SK-MEL-5 (cell line): ENCODE results near the gene TAOK1. TPM values are rescaled to one million over a fixed set of nuclear protein-coding genes. Genes with fewer than 3 reads are reported as not detected.
A peak's percentile ranks its signal among the peaks of the same experiment; 100 is the strongest.
"Not testable (repeated sequence)": the region's sequence is repeated elsewhere in the genome, so short reads cannot be mapped to it uniquely, and the experiment has no call there.

ENCODE experiments used
- DNase-seq: peaks from one replicate; pipeline ENCODE4 v3.0.0-alpha.2; 2016; ENCODE audit warnings: low read depth, low spot score
- in situ Hi-C: cut with HindIII; loops from 2 replicates; pipeline ENCODE4 v1.10.0; 2016; ENCODE audit warnings: low sequenced_read_pairs, high pct_unique_total_duplicates, low pct_unique_long_range_greater_than_20kb
- total RNA-seq: library from RNA; depleted of rRNA; stranded (reverse); fragments of >200 nt; shearing (Covaris generic); gene quantifications from 2 replicates; pipeline ENCODE4 v1.2.3, GENCODE V29; 2014

TAOK1 gene
- total RNA-seq, 1 experiment from 2014 or later = 37.3 TPM

DNA sequence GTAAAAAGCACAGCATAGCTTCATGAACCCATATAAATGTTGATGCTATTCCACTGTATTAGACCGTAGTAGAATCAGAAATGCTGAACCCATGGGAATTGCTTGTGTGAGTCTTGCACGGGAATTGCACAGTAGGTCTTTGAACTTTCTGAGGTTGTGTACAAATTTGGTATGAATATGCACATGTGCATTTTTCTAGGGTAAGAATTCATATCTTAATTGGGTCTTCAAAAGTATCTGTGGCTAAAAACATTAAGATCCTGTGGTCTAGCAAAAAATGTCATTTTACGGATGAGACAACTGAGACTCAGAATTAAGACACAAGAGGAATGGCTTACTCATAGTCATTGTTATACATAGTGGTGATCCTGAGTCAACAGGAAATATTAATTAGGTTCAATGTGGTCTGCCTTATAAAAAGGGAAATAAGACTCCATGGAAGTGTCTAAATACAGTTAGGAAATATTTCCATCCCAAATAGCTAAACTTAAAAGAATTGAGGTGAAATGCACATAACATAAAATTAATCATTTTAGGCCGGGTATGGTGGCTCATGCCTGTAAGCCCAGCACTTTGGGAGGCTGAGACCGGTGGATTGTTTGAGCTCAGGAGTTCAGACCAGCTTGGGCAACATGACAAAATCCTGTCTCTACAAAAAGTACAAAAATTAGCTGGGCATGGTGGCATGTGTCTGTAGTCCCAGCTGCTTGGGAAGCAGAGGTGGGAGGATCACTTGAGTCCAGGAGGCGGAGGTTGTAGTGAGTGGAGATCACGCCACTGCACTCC, 22.8 kb downstream of the TAOK1 start:
- in situ Hi-C loops = no loop called here
- DNase-seq = no peak

- DNase-seq = no peak
Measured at GRCh38 chr17:29420128-29420527, 30.0 kb downstream of the TAOK1 start.

DNA sequence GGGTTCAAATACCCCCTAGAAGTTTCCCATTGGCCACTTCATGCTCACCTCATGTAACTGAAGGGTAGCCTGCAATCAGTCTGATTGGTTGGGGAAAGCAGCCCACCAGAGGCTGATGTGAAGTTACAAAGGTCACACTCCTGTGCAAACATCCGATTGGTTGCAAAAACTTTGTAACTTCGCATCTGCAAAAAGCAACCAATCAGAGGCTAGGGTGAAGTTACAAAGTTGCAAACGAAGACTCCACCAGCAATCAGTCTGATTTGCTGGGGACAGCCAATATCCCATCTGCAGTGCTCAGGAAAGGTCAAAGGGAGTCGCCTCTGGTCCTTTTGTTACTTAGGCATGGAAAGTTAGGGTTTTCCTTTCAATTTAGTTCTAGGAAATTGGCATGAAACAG, 40.1 kb downstream of the TAOK1 start:
- in situ Hi-C loops = no loop called here
- no peak for DNase-seq

More at GRCh38 chr17:29420128-29420527, 30.0 kb downstream of the TAOK1 start:
- in situ Hi-C loops = no loop called here

DNA sequence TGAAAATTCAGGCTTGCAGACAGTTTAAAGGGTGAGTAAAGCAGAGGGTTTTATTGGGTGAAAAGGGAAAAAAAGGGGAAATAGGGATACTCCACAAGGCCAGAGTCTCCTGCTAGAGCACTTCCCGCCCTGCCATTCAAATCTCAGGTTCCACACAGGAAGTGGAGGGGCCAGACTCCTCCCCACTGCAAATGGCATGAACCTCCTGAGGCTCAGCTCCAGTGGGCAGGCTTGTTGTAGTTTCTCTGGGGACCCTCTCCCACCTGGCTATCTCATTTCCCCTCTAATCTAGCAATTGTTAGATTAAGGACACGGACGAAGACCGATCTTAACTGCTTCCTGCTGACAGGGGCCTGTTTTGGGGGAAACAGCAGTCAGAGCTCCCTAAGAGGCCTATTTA, 43.4 kb downstream of the TAOK1 start:
- in situ Hi-C loops = no loop called here
- DNase-seq = no peak

GRCh38 chr17:29434550-29434949, 44.4 kb downstream of the TAOK1 start:
- in situ Hi-C loops = no loop called here
- no peak for DNase-seq

DNA sequence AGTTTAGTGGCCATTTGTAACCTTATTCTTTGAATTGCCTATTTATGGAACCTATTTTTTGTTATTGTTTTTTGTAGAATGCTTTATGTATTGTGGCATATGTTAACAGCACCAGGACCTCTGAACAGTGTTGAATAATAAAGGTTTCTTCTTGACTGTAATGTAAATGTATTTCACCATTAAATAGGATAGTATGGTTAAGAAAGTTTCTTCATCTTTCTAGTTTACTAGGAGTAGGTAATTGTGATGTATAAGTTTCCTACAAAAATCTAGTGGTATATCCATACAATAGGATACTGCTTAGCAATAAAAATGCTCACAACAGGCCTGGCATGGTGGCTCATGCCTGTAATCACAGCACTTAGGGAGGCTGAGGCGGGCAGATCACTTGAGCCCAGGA, 52.3 kb downstream of the TAOK1 start:
- in situ Hi-C loops = no loop called here

DNA sequence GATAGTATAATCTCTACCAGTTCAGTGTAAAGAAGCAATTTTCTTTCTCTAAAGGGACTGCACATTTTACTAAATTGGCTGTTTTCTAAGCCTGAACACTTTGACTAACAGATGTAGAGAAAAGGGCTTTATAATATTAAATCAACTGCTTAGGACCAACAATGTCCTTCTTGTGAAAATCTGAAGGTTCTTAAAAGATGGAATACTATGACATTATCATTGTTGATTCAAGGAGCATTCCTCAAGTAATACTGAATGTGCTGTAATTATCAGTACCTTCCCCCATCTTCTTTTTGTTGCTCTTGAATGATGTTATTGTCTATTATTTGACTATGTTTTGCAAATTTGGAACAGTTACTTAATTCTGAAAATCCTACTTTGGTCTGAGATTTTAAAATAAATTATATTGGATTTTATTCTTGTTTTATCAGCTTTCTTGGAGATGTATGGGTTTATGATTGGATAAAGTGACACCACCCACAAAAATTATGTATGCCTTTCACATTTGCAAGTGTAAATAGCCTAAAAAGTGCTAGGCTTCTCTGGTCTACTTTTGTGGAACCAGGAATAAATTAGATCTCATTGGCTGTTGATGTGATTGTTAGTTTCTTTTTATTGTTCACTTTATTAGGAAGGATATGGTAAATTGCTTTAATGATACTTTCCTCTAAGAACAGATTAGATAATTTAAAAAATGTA, 53.0 kb downstream of the TAOK1 start:
- DNase-seq = peak; percentile 15
- in situ Hi-C loops = no loop called here

More for the DNA sequence above, 52.3 kb downstream of the TAOK1 start:
- no peak for DNase-seq

DNA sequence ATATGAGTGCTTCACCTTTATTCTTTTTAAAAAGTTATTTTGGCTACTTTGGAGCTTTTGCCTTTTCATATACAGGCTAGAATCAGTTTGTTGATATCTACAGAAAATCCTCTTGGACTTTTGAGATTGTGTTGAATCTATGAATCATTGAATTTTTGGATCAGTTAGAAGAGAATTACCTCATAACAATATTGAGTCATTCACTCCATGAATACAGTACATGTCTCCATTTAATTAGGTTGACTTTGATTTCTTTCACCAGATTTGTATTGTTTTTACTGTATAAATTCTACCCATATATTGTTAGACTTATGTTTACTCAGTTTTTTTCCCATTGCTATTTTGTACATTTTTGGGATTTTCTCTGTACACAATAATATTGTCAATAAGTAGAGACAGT, 54.4 kb downstream of the TAOK1 start:
- no peak for DNase-seq

DNA sequence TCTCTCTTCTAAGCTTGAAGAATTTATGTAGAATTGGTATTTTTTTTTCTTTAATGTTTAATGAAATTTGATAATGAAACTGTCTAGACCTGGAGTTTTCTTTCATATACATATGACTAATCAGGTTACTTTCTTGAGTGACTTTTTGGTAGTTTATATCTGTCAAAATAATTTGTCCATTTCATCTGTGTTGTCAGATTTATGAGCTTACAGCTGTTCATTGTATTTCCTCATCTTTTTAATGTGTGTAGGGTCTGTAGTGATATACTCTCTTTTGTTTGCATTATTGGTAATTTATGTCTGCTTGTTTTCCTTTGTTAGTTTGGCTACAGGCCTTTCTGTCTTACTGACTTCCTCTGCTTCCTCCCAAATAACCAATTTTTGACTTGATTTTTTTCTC, 55.7 kb downstream of the TAOK1 start:
- no peak for DNase-seq
- in situ Hi-C loops = no loop called here

More for the DNA sequence above, 54.4 kb downstream of the TAOK1 start:
- in situ Hi-C loops = no loop called here

- in situ Hi-C loops = no loop called here
- no peak for DNase-seq
Measured at GRCh38 chr17:29449865-29450671, 59.9 kb downstream of the TAOK1 start.

GRCh38 chr17:29451121-29451742, 61.1 kb downstream of the TAOK1 start:
- in situ Hi-C loops = no loop called here
- no peak for DNase-seq

DNA sequence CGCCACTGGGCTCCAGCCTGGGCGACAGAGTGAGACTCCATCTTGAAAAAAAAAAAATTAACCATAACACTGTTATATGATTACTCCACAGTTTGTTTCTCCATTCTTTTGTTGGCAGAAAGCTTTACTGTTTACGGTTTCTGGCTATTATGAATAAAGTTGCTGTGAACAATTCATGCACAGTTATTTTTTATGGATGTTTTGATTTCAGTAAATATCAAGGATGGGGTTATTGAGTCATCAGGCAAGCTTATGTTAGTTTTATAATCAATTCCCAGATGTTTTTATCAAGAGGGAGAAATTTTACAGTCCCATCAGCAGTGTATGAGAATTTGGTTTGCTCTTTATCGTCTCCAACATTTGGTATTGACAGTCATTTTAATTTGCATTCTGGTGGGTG, 67.9 kb downstream of the TAOK1 start:
- DNase-seq = no peak
- in situ Hi-C loops = no loop called here

- no peak for DNase-seq
- in situ Hi-C loops = no loop called here
Measured at GRCh38 chr17:29461483-29462206, 71.5 kb downstream of the TAOK1 start.

GRCh38 chr17:29469276-29469675, 79.1 kb downstream of the TAOK1 start:
- no peak for DNase-seq
- in situ Hi-C loops = no loop called here

- DNase-seq, in situ Hi-C loops: not testable (repeated sequence)
Measured at GRCh38 chr17:29473437-29473836, 83.3 kb downstream of the TAOK1 start.

- in situ Hi-C loops = no loop called here
- no peak for DNase-seq
Measured at GRCh38 chr17:29474297-29474696, 84.1 kb downstream of the TAOK1 start.

DNA sequence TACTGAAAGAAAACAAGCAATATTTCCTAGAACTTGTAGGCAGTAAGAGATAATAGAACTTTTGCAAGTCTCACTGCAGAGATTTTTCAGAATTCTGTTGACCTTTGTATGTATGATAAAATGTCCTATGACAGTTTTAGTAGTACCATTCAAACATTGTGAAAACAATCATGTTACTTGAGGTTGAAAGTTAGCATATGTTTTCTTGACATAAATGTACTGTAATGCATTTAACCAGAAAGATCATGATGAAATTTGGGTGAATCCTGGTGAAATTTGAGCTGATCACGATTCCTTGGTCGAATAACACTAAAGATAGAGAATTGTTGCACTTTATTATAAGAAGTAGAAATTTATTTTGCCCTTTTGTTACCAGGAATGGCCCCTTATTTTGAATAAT, 85.7 kb downstream of the TAOK1 start:
- in situ Hi-C loops = no loop called here

More for the DNA sequence above, 85.7 kb downstream of the TAOK1 start:
- DNase-seq = no peak
